WTC11 (cell line): ENCODE results near the gene MEX3C. TPM values are rescaled to one million over a fixed set of nuclear protein-coding genes. Genes with fewer than 3 reads are reported as not detected.

ENCODE experiments used
- ATAC-seq: fragments of 200-7000 bp; cut with Tn5 transposase; 2 replicates; pipeline ENCODE4 v1.10.0; 2021; ENCODE audit warnings: mild to moderate bottlenecking, moderate library complexity
- CTCF ChIA-PET: fragments of 300-600 bp; sonication (Branson Sonifier 250); formaldehyde crosslinking; loops from one replicate; lab custom pipeline; 2021; ENCODE audit warnings: antibody characterized with exemption; lab: Charles Lee
- POLR2A ChIA-PET: fragments of 350-600 bp; sonication (Branson Sonifier 250); formaldehyde crosslinking; loops from one replicate; lab custom pipeline; 2021; ENCODE audit warnings: antibody characterized with exemption; lab: Charles Lee
- DNase-seq: peaks from one replicate; pipeline ENCODE4 v3.0.0; 2021; ENCODE audit warnings: low spot score
- H3K27ac Mint-ChIP-seq: 2 replicates; pipeline ENCODE4 v1.8.0; 2021; ENCODE audit warnings: mixed read lengths
- H3K27me3 Mint-ChIP-seq: 2 replicates; pipeline ENCODE4 v1.8.0; 2021; ENCODE audit warnings: low read depth, mild to moderate bottlenecking, moderate library complexity, mixed read lengths
- H3K36me3 Mint-ChIP-seq: 2 replicates; pipeline ENCODE4 v1.8.0; 2021; ENCODE audit warnings: mixed read lengths
- H3K4me1 Mint-ChIP-seq: 2 replicates; pipeline ENCODE4 v1.8.0; 2022; ENCODE audit warnings: mixed read lengths
- H3K4me3 Mint-ChIP-seq: 2 replicates; pipeline ENCODE4 v1.8.0; 2021; ENCODE audit warnings: mild to moderate bottlenecking, moderate library complexity, mixed read lengths
- H3K9me3 Mint-ChIP-seq: 2 replicates; pipeline ENCODE4 v1.8.0; 2021; ENCODE audit warnings: mixed read lengths
- CBFB ChIP-seq: sonication (generic); formaldehyde crosslinking; IDR thresholded peaks from 2 replicates; pipeline ENCODE4 v1.8.1; 2022; ENCODE audit warnings: mild to moderate bottlenecking, low read depth, missing genetic modification reagents
- CTCF ChIP-seq: fragments of 200-600 bp; IDR thresholded peaks from 2 replicates; pipeline ENCODE4 v1.8.0; 2022; ENCODE audit warnings: antibody characterized with exemption
- EMX1 ChIP-seq: fragments of 250-450 bp; sonication (Bioruptor Pico); IDR thresholded peaks from 2 replicates; pipeline ENCODE4 v1.8.0; 2021; ENCODE audit warnings: mild to moderate bottlenecking
- FOXJ3 ChIP-seq: sonication (generic); formaldehyde crosslinking; IDR thresholded peaks from 2 replicates; pipeline ENCODE4 v1.9.0; 2021; ENCODE audit warnings: missing genetic modification reagents, mild to moderate bottlenecking, borderline replicate concordance
- FOXP1 ChIP-seq: sonication (generic); formaldehyde crosslinking; IDR thresholded peaks from 2 replicates; pipeline ENCODE4 v1.8.0; 2022; ENCODE audit warnings: missing genetic modification reagents, mild to moderate bottlenecking, moderate library complexity, borderline replicate concordance
- GABPB1 ChIP-seq: sonication (generic); formaldehyde crosslinking; IDR thresholded peaks from 2 replicates; pipeline ENCODE4 v1.8.1; 2023; ENCODE audit warnings: mild to moderate bottlenecking, missing genetic modification reagents
- HMGA2 ChIP-seq: fragments of 250-450 bp; sonication (Bioruptor Pico); IDR thresholded peaks from 2 replicates; pipeline ENCODE4 v1.4.0; 2021; ENCODE audit warnings: mild to moderate bottlenecking, moderate library complexity
- JAZF1 ChIP-seq: fragments of 250-450 bp; sonication (Bioruptor Pico); IDR thresholded peaks from 2 replicates; pipeline ENCODE4 v1.9.0; 2021; ENCODE audit warnings: moderate library complexity, mild to moderate bottlenecking, inconsistent platforms
- MXD4 ChIP-seq: fragments of 250-450 bp; sonication (Bioruptor Pico); IDR thresholded peaks from 2 replicates; pipeline ENCODE4 v1.8.0; 2021; ENCODE audit warnings: mild to moderate bottlenecking, moderate library complexity, borderline replicate concordance
- NFATC4 ChIP-seq: fragments of 250-450 bp; sonication (Bioruptor Pico); IDR thresholded peaks from 2 replicates; pipeline ENCODE4 v1.9.0; 2021; ENCODE audit warnings: mild to moderate bottlenecking
- NR1H2 ChIP-seq: sonication (generic); formaldehyde crosslinking; IDR thresholded peaks from 2 replicates; pipeline ENCODE4 v1.9.0; 2021; ENCODE audit warnings: mild to moderate bottlenecking, moderate library complexity, missing genetic modification reagents
- NR3C1 ChIP-seq: sonication (generic); formaldehyde crosslinking; conservative IDR thresholded peaks from 2 replicates; pipeline ENCODE4 v1.8.1; 2023; ENCODE audit warnings: low read depth, mild to moderate bottlenecking, missing genetic modification reagents
- OVOL2 ChIP-seq: fragments of 250-450 bp; sonication (Bioruptor Pico); IDR thresholded peaks from 2 replicates; pipeline ENCODE4 v1.9.0; 2021; ENCODE audit warnings: mild to moderate bottlenecking, borderline replicate concordance
- PREB ChIP-seq: sonication (generic); formaldehyde crosslinking; IDR thresholded peaks from 2 replicates; pipeline ENCODE4 v1.8.1; 2022; ENCODE audit warnings: mild to moderate bottlenecking, missing genetic modification reagents, moderate library complexity, borderline replicate concordance
- SMAD3 ChIP-seq: sonication (generic); formaldehyde crosslinking; IDR thresholded peaks from 2 replicates; pipeline ENCODE4 v1.8.0; 2022; ENCODE audit warnings: missing genetic modification reagents, mild to moderate bottlenecking, borderline replicate concordance
- ZNF671 ChIP-seq: fragments of 250-450 bp; sonication (Bioruptor Pico); IDR thresholded peaks from 2 replicates; pipeline ENCODE4 v1.8.0; 2021; ENCODE audit warnings: mild to moderate bottlenecking
- total RNA-seq: library from RNA; stranded (reverse); gene quantifications from 3 replicates; pipeline ENCODE4 v1.2.3, GENCODE V29; 2021
- TF ChIP-seq, protein P1 (sequence below): sonication (generic); formaldehyde crosslinking; conservative IDR thresholded peaks from 2 replicates; pipeline ENCODE4 v1.8.1; 2023; ENCODE audit warnings: mild to moderate bottlenecking, low read depth, missing genetic modification reagents, moderate library complexity
- TF ChIP-seq, protein P2 (sequence below): sonication (generic); formaldehyde crosslinking; IDR thresholded peaks from 2 replicates; pipeline ENCODE4 v1.8.1; 2022; ENCODE audit warnings: low read depth, missing genetic modification reagents, borderline replicate concordance
- TF ChIP-seq, protein P3 (sequence below): sonication (generic); formaldehyde crosslinking; IDR thresholded peaks from 2 replicates; pipeline ENCODE4 v1.8.0; 2022; ENCODE audit warnings: missing genetic modification reagents

The MEX3C gene
- total RNA-seq, 1 experiment from 2014 or later: 79.4 TPM

DNA sequence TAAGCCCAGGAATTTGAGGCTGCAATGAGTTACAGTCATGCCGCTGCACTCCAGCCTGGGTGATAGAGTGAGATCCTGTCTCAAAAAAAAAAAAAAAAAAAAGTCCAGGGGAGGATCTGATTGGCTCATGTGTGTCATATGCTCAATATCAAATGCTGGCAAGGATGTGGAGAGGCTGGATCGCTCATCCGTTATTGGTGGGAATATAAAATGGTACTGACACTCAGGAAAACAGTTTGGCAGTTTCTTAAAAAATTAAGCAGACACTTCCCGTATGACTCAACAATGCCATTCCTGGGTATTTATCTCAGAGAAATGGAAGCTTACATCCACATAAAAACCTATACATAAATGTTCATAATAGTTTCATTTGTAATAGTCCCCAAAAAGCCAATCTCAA is 68.9 kb downstream of the MEX3C start:
- Mint-ChIP-seq H3K27ac (no peak overlapping the region), H3K4me3 (no peak overlapping the region), H3K4me1 (0 out of 2 replicates have a peak, but pooled peaks cover under 1% of the 10 kb centered on the region), H3K9me3 (no peaks in the 10 kb centered on the region), H3K27me3 (no peaks in the 10 kb centered on the region), H3K36me3 (no peaks in the 10 kb centered on the region)
- CTCF ChIA-PET: interaction anchor here (1.9 kb wide), 1 partner anchor 39 kb away, joined by 5 read pairs; no protein-coding TSS in a partner anchor
- no peak for ATAC-seq
- TF ChIP-seq NFATC4 (CRISPR knock-in tag) (no peak), NR3C1 (CRISPR knock-in tag) (no peak), CTCF (no peak), NR1H2 (CRISPR knock-in tag) (no peak), JAZF1 (no peak), FOXP1 (CRISPR knock-in tag) (no peak), PREB (CRISPR knock-in tag) (no peak), ZNF671 (CRISPR knock-in tag) (no peak)
- TF ChIP-seq, protein P1, sequence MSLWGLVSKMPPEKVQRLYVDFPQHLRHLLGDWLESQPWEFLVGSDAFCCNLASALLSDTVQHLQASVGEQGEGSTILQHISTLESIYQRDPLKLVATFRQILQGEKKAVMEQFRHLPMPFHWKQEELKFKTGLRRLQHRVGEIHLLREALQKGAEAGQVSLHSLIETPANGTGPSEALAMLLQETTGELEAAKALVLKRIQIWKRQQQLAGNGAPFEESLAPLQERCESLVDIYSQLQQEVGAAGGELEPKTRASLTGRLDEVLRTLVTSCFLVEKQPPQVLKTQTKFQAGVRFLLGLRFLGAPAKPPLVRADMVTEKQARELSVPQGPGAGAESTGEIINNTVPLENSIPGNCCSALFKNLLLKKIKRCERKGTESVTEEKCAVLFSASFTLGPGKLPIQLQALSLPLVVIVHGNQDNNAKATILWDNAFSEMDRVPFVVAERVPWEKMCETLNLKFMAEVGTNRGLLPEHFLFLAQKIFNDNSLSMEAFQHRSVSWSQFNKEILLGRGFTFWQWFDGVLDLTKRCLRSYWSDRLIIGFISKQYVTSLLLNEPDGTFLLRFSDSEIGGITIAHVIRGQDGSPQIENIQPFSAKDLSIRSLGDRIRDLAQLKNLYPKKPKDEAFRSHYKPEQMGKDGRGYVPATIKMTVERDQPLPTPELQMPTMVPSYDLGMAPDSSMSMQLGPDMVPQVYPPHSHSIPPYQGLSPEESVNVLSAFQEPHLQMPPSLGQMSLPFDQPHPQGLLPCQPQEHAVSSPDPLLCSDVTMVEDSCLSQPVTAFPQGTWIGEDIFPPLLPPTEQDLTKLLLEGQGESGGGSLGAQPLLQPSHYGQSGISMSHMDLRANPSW: no peak
- TF ChIP-seq, all 79 proteins: peak for 0
- POLR2A ChIA-PET: no interaction called here
- no peak for DNase-seq

- Mint-ChIP-seq H3K4me1 (0 out of 2 replicates have a peak, but pooled peaks cover 3% of the 10 kb centered on the region), H3K27me3 (no peaks in the 10 kb centered on the region), H3K36me3 (no peaks in the 10 kb centered on the region), H3K27ac (no peak overlapping the region), H3K4me3 (no peak overlapping the region), H3K9me3 (no peaks in the 10 kb centered on the region)
- POLR2A ChIA-PET: no interaction called here
- TF ChIP-seq HMGA2 (CRISPR knock-in tag) (no peak), SMAD3 (CRISPR knock-in tag) (no peak), GABPB1 (CRISPR knock-in tag) (no peak), CBFB (CRISPR knock-in tag) (no peak), MXD4 (CRISPR knock-in tag) (no peak), FOXJ3 (no peak), EMX1 (CRISPR knock-in tag) (no peak), OVOL2 (CRISPR knock-in tag) (no peak)
- TF ChIP-seq, protein P2, sequence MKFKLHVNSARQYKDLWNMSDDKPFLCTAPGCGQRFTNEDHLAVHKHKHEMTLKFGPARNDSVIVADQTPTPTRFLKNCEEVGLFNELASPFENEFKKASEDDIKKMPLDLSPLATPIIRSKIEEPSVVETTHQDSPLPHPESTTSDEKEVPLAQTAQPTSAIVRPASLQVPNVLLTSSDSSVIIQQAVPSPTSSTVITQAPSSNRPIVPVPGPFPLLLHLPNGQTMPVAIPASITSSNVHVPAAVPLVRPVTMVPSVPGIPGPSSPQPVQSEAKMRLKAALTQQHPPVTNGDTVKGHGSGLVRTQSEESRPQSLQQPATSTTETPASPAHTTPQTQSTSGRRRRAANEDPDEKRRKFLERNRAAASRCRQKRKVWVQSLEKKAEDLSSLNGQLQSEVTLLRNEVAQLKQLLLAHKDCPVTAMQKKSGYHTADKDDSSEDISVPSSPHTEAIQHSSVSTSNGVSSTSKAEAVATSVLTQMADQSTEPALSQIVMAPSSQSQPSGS (CRISPR knock-in tag): no peak
- TF ChIP-seq, protein P3, sequence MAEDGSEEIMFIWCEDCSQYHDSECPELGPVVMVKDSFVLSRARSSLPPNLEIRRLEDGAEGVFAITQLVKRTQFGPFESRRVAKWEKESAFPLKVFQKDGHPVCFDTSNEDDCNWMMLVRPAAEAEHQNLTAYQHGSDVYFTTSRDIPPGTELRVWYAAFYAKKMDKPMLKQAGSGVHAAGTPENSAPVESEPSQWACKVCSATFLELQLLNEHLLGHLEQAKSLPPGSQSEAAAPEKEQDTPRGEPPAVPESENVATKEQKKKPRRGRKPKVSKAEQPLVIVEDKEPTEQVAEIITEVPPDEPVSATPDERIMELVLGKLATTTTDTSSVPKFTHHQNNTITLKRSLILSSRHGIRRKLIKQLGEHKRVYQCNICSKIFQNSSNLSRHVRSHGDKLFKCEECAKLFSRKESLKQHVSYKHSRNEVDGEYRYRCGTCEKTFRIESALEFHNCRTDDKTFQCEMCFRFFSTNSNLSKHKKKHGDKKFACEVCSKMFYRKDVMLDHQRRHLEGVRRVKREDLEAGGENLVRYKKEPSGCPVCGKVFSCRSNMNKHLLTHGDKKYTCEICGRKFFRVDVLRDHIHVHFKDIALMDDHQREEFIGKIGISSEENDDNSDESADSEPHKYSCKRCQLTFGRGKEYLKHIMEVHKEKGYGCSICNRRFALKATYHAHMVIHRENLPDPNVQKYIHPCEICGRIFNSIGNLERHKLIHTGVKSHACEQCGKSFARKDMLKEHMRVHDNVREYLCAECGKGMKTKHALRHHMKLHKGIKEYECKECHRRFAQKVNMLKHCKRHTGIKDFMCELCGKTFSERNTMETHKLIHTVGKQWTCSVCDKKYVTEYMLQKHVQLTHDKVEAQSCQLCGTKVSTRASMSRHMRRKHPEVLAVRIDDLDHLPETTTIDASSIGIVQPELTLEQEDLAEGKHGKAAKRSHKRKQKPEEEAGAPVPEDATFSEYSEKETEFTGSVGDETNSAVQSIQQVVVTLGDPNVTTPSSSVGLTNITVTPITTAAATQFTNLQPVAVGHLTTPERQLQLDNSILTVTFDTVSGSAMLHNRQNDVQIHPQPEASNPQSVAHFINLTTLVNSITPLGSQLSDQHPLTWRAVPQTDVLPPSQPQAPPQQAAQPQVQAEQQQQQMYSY (CRISPR knock-in tag): no peak
- CTCF ChIA-PET: no interaction called here
- DNase-seq (no peak), ATAC-seq (no peak)
Measured at GRCh38 chr18:51127664-51128063, 69.8 kb downstream of the MEX3C start.
